PC-9 (cell line): ENCODE results near the gene CDKN1A.

ENCODE experiments used
- CTCF ChIP-seq: fragments of 200-600 bp; sonication (generic); conservative IDR thresholded peaks from 2 replicates; pipeline ENCODE4 v1.6.1; 2017; ENCODE audit warnings: mixed run types, antibody characterized with exemption, mild to moderate bottlenecking, moderate library complexity
- EZH2 ChIP-seq: fragments of 200-600 bp; sonication (generic); IDR thresholded peaks from 2 replicates; pipeline ENCODE4 v1.8.0; 2017; ENCODE audit warnings: antibody characterized with exemption, low read depth

- no peak for TF ChIP-seq CTCF
- TF ChIP-seq EZH2 = no peak
Observed at GRCh38 chr6:36641543-36641942, 37.0 kb upstream of the CDKN1A start.
